GM11168 (cell line): ENCODE data around the gene EGFR.

Experiments
- in situ Hi-C: fragments of 300-500 bp; cut with MboI; formaldehyde crosslinking; loops from one replicate; pipeline ENCODE4 v1.12.0; 2022; ENCODE audit warnings: low sequenced_read_pairs; ENCODE audit not compliant: unreplicated experiment

Gene EGFR

GRCh38 chr7:55251911-55252310 is 233.1 kb downstream of the EGFR start:
- in situ Hi-C loops = loop anchor here (5.0 kb wide), 1 partner anchor 480 kb away; no protein-coding TSS in a partner anchor

- in situ Hi-C loops = loop anchor here (5.0 kb wide), 1 partner anchor 480 kb away; no protein-coding TSS in a partner anchor
These were observed 233.6 kb downstream of the EGFR start for GRCh38 chr7:55252386-55252785.

GRCh38 chr7:55253188-55253587 is 234.4 kb downstream of the EGFR start:
- in situ Hi-C loops = loop anchor here (5.0 kb wide), 1 partner anchor 481 kb away; no protein-coding TSS in a partner anchor

GRCh38 chr7:55254242-55254595 is 235.4 kb downstream of the EGFR start:
- in situ Hi-C loops = loop anchor here (5.0 kb wide), 1 partner anchor 482 kb away; no protein-coding TSS in a partner anchor

GRCh38 chr7:55254596-55255495 is 236.0 kb downstream of the EGFR start:
- in situ Hi-C loops = loop anchor here (5.0 kb wide), 1 partner anchor 483 kb away; no protein-coding TSS in a partner anchor

GRCh38 chr7:55255496-55256445 is 237.0 kb downstream of the EGFR start:
- in situ Hi-C loops = no loop called here

- in situ Hi-C loops = no loop called here
These were observed 239.8 kb downstream of the EGFR start for GRCh38 chr7:55258631-55259030.

- in situ Hi-C loops = no loop called here
These were observed 241.4 kb downstream of the EGFR start for GRCh38 chr7:55260171-55260570.

GRCh38 chr7:55260676-55261385 is 242.0 kb downstream of the EGFR start:
- in situ Hi-C loops = no loop called here
